ENCODE results near the gene COA8. TPM values are rescaled to one million over a fixed set of nuclear protein-coding genes. Genes with fewer than 3 reads are reported as not detected.
A peak's percentile ranks its signal among the peaks of the same experiment; 100 is the strongest.

Gene COA8
- total and polyA plus RNA-seq, 9 of the 15 experiments (the other 6 are each of a cell fraction or from before 2014, with no cell fraction given): 5.0 to 35.3 (median 25.7) TPM

GRCh38 chr14:103624860-103625259, 62.1 kb downstream of the COA8 start (continued):
- TF ChIP-seq THAP7 (CRISPR knock-in tag; IDR thresholded peaks at IDR 0.05) (no peak), ZFP36 (IDR thresholded peaks at IDR 0.05; ENCODE audit: low read depth, low read length, partially characterized antibody) (peak; percentile 41), SRF (CRISPR knock-in tag; IDR thresholded peaks at IDR 0.05) (peak in 1 of 2 experiments; percentile 29; a peak in 1 of 4 replicates), SMC3 (conservative IDR thresholded peaks at IDR 0.05; ENCODE audit: insufficient read depth, low read depth, low read length) (no peak), PHF8 (IDR thresholded peaks at IDR 0.05; ENCODE audit: borderline replicate concordance, low read length) (no peak), DPF2 (IDR thresholded peaks at IDR 0.05) (peak; percentile 30; the same call in 1 of the 2 replicates), E2F6 (IDR thresholded peaks at IDR 0.05; ENCODE audit: borderline replicate concordance in 1 of 2, extremely low read depth in 1 of 2, insufficient read depth in 1 of 2, insufficient read length in 1 of 2, low read depth in 1 of 2, low read length in 1 of 2, poor library complexity in 1 of 2, severe bottlenecking in 1 of 2) (peak in 1 of 2 experiments; percentile 37), ETV1 (tag; conservative IDR thresholded peaks at IDR 0.05; ENCODE audit: low read depth) (peak; percentile 90), MAX (CRISPR knock-in tag; IDR thresholded peaks at IDR 0.05) (peak; percentile 54; the same call in 1 of the 2 replicates), BHLHE40 (IDR thresholded peaks at IDR 0.05; ENCODE audit: low read length) (peak; percentile 77), VEZF1 (CRISPR knock-in tag; IDR thresholded peaks at IDR 0.05) (peak; percentile 40; the same call in 1 of the 2 replicates)
